Measurements from ENCODE around the gene STARD7.

Gene STARD7

DNA sequence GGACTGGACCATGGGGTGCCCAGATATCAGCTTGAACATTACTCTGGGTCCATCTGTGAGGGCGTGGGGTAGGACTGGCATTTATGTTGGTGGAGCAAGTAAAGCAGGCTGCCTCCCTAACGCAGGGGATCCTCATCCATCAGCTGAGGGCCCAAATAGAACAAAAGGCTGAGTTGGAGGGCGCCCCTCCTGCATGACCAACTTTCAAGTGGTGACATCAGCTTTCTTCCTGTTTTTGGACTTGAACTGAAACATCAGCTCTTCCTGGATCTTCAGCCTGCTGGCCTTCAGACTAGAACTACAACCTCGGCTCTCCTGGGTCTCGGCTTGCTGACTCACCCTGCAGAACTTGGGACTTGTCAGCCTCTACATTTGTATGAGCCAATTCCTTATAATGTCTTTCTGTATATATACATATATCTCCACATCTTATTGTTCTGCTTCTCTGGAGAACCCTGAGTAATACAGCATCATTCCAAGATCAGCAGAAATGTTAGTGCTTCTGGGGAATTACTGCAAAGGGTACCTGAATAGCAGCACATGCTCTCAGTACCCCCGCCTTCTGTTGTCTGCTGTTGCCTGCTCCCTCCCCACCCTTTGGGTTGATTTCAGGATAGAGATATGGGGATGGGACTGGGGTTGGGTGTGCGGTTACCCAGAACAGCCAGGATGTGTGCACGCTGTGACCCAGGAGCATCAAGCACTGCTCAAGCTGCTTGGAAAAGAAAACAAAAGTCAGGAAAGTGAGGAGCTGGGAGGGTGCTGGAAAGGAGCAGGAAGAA is 37.2 kb upstream of the STARD7 start:
- H3K4me3 ChIP-seq (ENCODE audit: low read depth, low read length), result no peak overlapping the region
- peak; percentile 51 for DNase-seq (ENCODE audit: low read depth, low spot score)
- in situ Hi-C loops (cut with HindIII; ENCODE audit: low sequenced_read_pairs), result no loop called here
- TF ChIP-seq, protein P1, sequence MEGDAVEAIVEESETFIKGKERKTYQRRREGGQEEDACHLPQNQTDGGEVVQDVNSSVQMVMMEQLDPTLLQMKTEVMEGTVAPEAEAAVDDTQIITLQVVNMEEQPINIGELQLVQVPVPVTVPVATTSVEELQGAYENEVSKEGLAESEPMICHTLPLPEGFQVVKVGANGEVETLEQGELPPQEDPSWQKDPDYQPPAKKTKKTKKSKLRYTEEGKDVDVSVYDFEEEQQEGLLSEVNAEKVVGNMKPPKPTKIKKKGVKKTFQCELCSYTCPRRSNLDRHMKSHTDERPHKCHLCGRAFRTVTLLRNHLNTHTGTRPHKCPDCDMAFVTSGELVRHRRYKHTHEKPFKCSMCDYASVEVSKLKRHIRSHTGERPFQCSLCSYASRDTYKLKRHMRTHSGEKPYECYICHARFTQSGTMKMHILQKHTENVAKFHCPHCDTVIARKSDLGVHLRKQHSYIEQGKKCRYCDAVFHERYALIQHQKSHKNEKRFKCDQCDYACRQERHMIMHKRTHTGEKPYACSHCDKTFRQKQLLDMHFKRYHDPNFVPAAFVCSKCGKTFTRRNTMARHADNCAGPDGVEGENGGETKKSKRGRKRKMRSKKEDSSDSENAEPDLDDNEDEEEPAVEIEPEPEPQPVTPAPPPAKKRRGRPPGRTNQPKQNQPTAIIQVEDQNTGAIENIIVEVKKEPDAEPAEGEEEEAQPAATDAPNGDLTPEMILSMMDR (IDR thresholded peaks at IDR 0.05; ENCODE audit: low read depth, low read length), result no peak

GRCh38 chr2:96243843-96244242 is 35.2 kb upstream of the STARD7 start:
- H3K4me3 ChIP-seq (ENCODE audit: low read depth, low read length), result no peak overlapping the region
- TF ChIP-seq, protein P1 (IDR thresholded peaks at IDR 0.05; ENCODE audit: low read depth, low read length), result no peak
- in situ Hi-C loops (cut with HindIII; ENCODE audit: low sequenced_read_pairs), result no loop called here
- DNase-seq (ENCODE audit: low read depth, low spot score), result no peak

GRCh38 chr2:96241900-96242611 is 33.4 kb upstream of the STARD7 start:
- DNase-seq (ENCODE audit: low read depth, low spot score), result peak; percentile 54
- H3K4me3 ChIP-seq (ENCODE audit: low read depth, low read length), result no peak overlapping the region
- TF ChIP-seq, protein P1 (IDR thresholded peaks at IDR 0.05; ENCODE audit: low read depth, low read length), result no peak
- in situ Hi-C loops (cut with HindIII; ENCODE audit: low sequenced_read_pairs), result no loop called here

DNA sequence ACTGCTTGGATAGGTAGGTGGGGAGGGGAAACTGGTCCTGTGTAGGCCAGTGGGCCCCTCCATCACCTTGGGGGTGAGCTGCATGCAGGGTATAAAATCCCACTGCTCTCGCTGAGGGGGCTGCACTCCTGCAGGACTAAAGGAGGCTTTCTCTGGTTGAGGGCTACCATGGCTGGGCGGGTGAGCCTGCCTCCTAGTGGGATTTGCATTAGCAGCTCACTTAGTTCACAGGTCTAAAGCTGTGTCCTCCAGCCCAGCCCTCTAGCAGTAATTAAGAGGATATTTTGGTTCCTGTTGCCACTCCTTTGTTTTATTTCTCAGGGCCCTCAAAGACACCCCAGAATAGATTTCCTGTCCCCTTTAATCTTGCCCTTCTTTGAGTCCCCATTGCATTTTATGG is 32.6 kb upstream of the STARD7 start:
- no peak overlapping the region for H3K4me3 ChIP-seq (ENCODE audit: low read depth, low read length)
- DNase-seq (ENCODE audit: low read depth, low spot score), result no peak
- TF ChIP-seq, protein P1 (IDR thresholded peaks at IDR 0.05; ENCODE audit: low read depth, low read length), result no peak
- in situ Hi-C loops (cut with HindIII; ENCODE audit: low sequenced_read_pairs), result no loop called here

DNA sequence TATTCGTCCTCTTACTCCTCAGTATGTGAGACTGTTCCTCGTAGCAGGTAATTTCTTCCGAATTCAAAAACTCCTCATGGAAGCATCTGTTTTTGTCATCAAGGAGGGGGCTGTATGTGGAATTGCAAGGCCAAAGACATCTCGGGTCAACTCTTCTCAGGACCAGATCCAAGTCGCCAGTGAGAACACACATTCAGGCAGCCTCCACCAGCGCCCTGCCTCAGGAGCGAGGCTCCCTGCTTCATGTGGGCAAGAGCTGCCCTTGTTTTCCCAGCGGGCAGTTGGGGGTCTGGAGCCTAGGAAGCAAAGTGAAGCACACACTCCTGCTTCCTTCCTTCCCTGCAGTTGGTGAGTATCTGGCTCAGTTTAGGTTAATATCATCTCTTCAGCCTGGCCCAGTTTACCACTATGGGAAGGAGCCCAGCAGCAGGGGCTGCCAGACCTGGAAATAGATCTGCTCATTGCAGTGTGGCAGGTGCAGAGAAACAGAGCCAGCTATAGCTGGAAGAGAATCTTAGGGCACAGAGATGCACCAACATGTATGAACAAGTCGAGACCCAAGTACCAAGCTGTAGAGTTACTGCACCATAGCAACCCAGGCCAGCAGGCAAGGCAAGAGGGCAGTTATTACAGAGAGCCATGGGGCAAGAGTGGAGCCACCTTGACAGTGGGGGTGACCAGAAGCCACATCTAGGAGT is 31.9 kb upstream of the STARD7 start:
- DNase-seq (ENCODE audit: low read depth, low spot score), result no peak
- TF ChIP-seq, protein P1 (IDR thresholded peaks at IDR 0.05; ENCODE audit: low read depth, low read length), result no peak
- in situ Hi-C loops (cut with HindIII; ENCODE audit: low sequenced_read_pairs), result no loop called here
- no peak overlapping the region for H3K4me3 ChIP-seq (ENCODE audit: low read depth, low read length)

DNA sequence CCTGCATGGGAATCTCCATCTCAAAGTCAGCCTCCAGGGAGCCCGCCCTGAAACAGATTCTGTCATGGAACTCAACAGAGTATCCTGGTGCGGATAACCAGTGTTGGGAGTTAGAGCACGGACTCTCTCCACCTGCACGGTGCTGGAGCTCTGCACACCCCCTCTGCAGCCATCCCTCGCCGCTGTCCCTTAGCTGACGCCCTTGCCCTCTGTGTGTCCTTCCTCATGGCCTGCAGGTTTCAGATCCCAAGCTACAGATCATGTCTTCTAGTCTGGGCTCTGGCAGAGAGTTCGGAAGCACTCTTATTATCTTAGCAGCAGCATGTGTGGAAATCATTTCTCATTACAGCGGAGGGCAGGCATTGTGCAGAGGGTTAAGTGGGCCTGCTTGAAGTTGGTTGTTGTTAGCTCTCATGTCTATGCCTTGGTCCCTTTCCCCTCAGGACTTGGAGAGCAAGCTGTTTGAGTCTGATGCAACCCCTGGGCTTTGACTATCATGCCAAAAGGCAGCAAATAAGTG is 31.2 kb upstream of the STARD7 start:
- in situ Hi-C loops (cut with HindIII; ENCODE audit: low sequenced_read_pairs), result no loop called here
- TF ChIP-seq, protein P1 (IDR thresholded peaks at IDR 0.05; ENCODE audit: low read depth, low read length), result no peak
- H3K4me3 ChIP-seq (ENCODE audit: low read depth, low read length), result no peak overlapping the region
- DNase-seq (ENCODE audit: low read depth, low spot score), result no peak

Data from astrocyte of the spinal cord (primary cell).